Keratinocyte (primary cell): ENCODE measurements around the gene GPR107. TPM values are rescaled to one million over a fixed set of nuclear protein-coding genes. Genes with fewer than 3 reads are reported as not detected.

ENCODE experiments used
- DNase-seq: peaks from one replicate; pipeline ENCODE4 v3.0.0-alpha.2; 2011; ENCODE audit warnings: low read depth, missing footprints, low spot score
- FAIRE-seq: peaks from 2 replicates; lab custom pipeline; 2011; peaks lifted over from hg19 to GRCh38; lab: Jason Lieb, UNC
- H2AFZ ChIP-seq: 2 replicates; pipeline ENCODE4 v1.6.0; 2012; ENCODE audit warnings: low read length, control low read depth, inconsistent platforms; ENCODE audit not compliant: control insufficient read depth
- H3K27ac ChIP-seq: 2 replicates; pipeline ENCODE4 v1.5.1; 2011; ENCODE audit warnings: low read length; ENCODE audit not compliant: control insufficient read depth, insufficient read depth
- H3K27me3 ChIP-seq: 3 replicates; pipeline ENCODE4 v1.6.0; 2011; ENCODE audit warnings: low read length; ENCODE audit not compliant: control insufficient read depth, insufficient read depth; ENCODE audit errors: extremely low read depth
- H3K36me3 ChIP-seq, 2 experiments: 2 replicates in 1 of 2; 3 replicates in 1 of 2; pipeline ENCODE4 v1.5.1; 2011; ENCODE audit warnings: low read length in 2 of 2, mild to moderate bottlenecking in 1 of 2; ENCODE audit not compliant: control insufficient read depth in 2 of 2, insufficient read depth in 2 of 2; ENCODE audit errors: extremely low read depth in 1 of 2
- H3K4me1 ChIP-seq: 3 replicates; pipeline ENCODE4 v1.5.1; 2011; ENCODE audit warnings: low read length; ENCODE audit not compliant: control insufficient read depth, insufficient read depth; ENCODE audit errors: extremely low read depth
- H3K4me2 ChIP-seq: 3 replicates; pipeline ENCODE4 v1.6.0; 2011; ENCODE audit warnings: low read depth, low read length; ENCODE audit not compliant: control insufficient read depth, insufficient read depth; ENCODE audit errors: extremely low read depth
- H3K4me3 ChIP-seq, 3 experiments: fragments of 200-600 bp in 1 of 3; sonication (generic) in 1 of 3; 2 replicates in 2 of 3; 3 replicates in 1 of 3; pipeline ENCODE4 v1.5.1; 2011 to 2016; ENCODE audit warnings: low read length in 3 of 3, mild to moderate bottlenecking in 3 of 3, control low read depth in 2 of 3, inconsistent platforms in 1 of 3, low read depth in 1 of 3, mixed read lengths in 1 of 3, mixed run types in 1 of 3, moderate library complexity in 1 of 3; ENCODE audit not compliant: control insufficient read depth in 2 of 3, insufficient read depth in 2 of 3; ENCODE audit errors: extremely low read depth in 1 of 3
- H3K79me2 ChIP-seq: 2 replicates; pipeline ENCODE4 v1.6.0; 2012; ENCODE audit warnings: low read length; ENCODE audit not compliant: control insufficient read depth, insufficient read depth
- H3K9ac ChIP-seq: 3 replicates; pipeline ENCODE4 v1.6.0; 2011; ENCODE audit warnings: low read length; ENCODE audit not compliant: control insufficient read depth, insufficient read depth; ENCODE audit errors: extremely low read depth
- H3K9me1 ChIP-seq: 3 replicates; pipeline ENCODE4 v1.6.0; 2011; ENCODE audit warnings: low read length; ENCODE audit not compliant: control insufficient read depth, insufficient read depth; ENCODE audit errors: extremely low read depth
- H3K9me3 ChIP-seq: 2 replicates; pipeline ENCODE4 v1.5.1; 2012; ENCODE audit warnings: low read depth, low read length; ENCODE audit not compliant: control insufficient read depth
- H4K20me1 ChIP-seq: 3 replicates; pipeline ENCODE4 v1.6.0; 2011; ENCODE audit warnings: low read length; ENCODE audit not compliant: control insufficient read depth, insufficient read depth; ENCODE audit errors: extremely low read depth
- CTCF ChIP-seq, 3 experiments: IDR thresholded peaks in 1 of 3; conservative IDR thresholded peaks in 1 of 3; optimal IDR thresholded peaks in 1 of 3; 2 replicates in 2 of 3; 3 replicates in 1 of 3; pipeline versions ENCODE3 to v1.5.1; 2011; ENCODE audit warnings: low read length in 3 of 3, mild to moderate bottlenecking in 3 of 3, moderate library complexity in 2 of 3, control low read depth in 1 of 3, inconsistent platforms in 1 of 3; ENCODE audit not compliant: insufficient read depth in 2 of 3; ENCODE audit errors: extremely low read depth in 1 of 3
- EZH2 ChIP-seq: IDR thresholded peaks from one replicate; pipeline ENCODE4 v1.6.1; 2012; ENCODE audit warnings: inconsistent platforms, mild to moderate bottlenecking, low read length, moderate library complexity
- dilution Hi-C: fragments of 300-500 bp; cut with MboI; formaldehyde crosslinking; loops from one replicate; pipeline ENCODE4 v1.7.0; 2020; ENCODE audit warnings: low sequenced_read_pairs; ENCODE audit not compliant: extremely low pct_ligation_motif_present
- polyA plus RNA-seq, 5 experiments: library from polyadenylated mRNA; depleted of rRNA in 3 of 5; stranded (reverse) in 3 of 5; stranded (forward) in 1 of 5; unstranded in 1 of 5; fragments of >200 nt; gene quantifications; 1 replicate in 1 of 5; 2 replicates in 3 of 5; 3 replicates in 1 of 5; pipeline versions ENCODE4 v1.2.1 to v1.2.3, GENCODE V29; 2011 to 2012; ENCODE audit warnings: missing spikeins in 2 of 5, low read depth in 1 of 5, low replicate concordance in 1 of 5

The GPR107 gene
- polyA plus RNA-seq, 1 donor (not counting 4 experiments of a cell fraction or from before 2014, with no cell fraction given): 27.3 TPM

- no peaks in the 10 kb centered on the region for H3K27me3 ChIP-seq
- H2AFZ ChIP-seq: no peak overlapping the region
- no peaks in the 10 kb centered on the region for H4K20me1 ChIP-seq
- no peak overlapping the region for H3K4me3 ChIP-seq
- no peaks in the 10 kb centered on the region for H3K9me3 ChIP-seq
- no peaks in the 10 kb centered on the region for H3K79me2 ChIP-seq
- DNase-seq (no peak), FAIRE-seq (no peak)
- no peaks in the 10 kb centered on the region for H3K9me1 ChIP-seq
- H3K4me2 ChIP-seq: no peak overlapping the region
- dilution Hi-C loops: no loop called here
- no peak overlapping the region for H3K27ac ChIP-seq
- no peaks in the 10 kb centered on the region for H3K4me1 ChIP-seq
- H3K9ac ChIP-seq: no peak overlapping the region
- TF ChIP-seq CTCF (optimal IDR thresholded peaks at IDR 0.05 in 1 of 3, IDR thresholded peaks at IDR 0.05 in 1 of 3, conservative IDR thresholded peaks at IDR 0.05 in 1 of 3; ENCODE audit: extremely low read depth in 1 of 3, insufficient read depth in 2 of 3, low read length in 3 of 3): no peak
- no peak for TF ChIP-seq EZH2
- peaks cover 6 to 17% of the 10 kb centered on the region in 2 experiments for H3K36me3 ChIP-seq
These were observed 30.6 kb downstream of the GPR107 start for GRCh38 chr9:130084337-130084736.

- H3K36me3 ChIP-seq: peaks cover 5 to 19% of the 10 kb centered on the region in 2 experiments
- TF ChIP-seq CTCF (optimal IDR thresholded peaks at IDR 0.05 in 1 of 3, IDR thresholded peaks at IDR 0.05 in 1 of 3, conservative IDR thresholded peaks at IDR 0.05 in 1 of 3; ENCODE audit: extremely low read depth in 1 of 3, insufficient read depth in 2 of 3, low read length in 3 of 3) (no peak), EZH2 (no peak)
These were observed 34.3 kb downstream of the GPR107 start for GRCh38 chr9:130088051-130088450.

More at GRCh38 chr9:130088051-130088450, 34.3 kb downstream of the GPR107 start:
- Histone ChIP-seq H3K27me3 (no peaks in the 10 kb centered on the region), H2AFZ (no peak overlapping the region), H4K20me1 (no peaks in the 10 kb centered on the region), H3K9me1 (no peaks in the 10 kb centered on the region), H3K9ac (no peak overlapping the region), H3K79me2 (no peaks in the 10 kb centered on the region), H3K4me3 (no peak overlapping the region), H3K4me1 (no peaks in the 10 kb centered on the region), H3K4me2 (no peak overlapping the region), H3K27ac (no peak overlapping the region), H3K9me3 (no peaks in the 10 kb centered on the region)
- dilution Hi-C loops: no loop called here
- FAIRE-seq: no peak
- no peak for DNase-seq
